GM12875 (cell line): ENCODE measurements around the gene ATP1A4.

Experiments used
- H3K4me3 ChIP-seq: one replicate; pipeline ENCODE4 v1.5.1; 2011; ENCODE audit warnings: low read depth, low read length, control low read depth
- CTCF ChIP-seq: IDR thresholded peaks from 2 replicates; pipeline ENCODE4 v1.5.1; 2011; ENCODE audit warnings: low read depth, mild to moderate bottlenecking, control low read depth, inconsistent platforms, low read length, moderate library complexity, borderline replicate concordance; ENCODE audit not compliant: insufficient read depth

ATP1A4 gene

GRCh38 chr1:160116283-160117147 lies 34.9 kb upstream of the ATP1A4 start:
- H3K4me3 ChIP-seq: no peak overlapping the region
- no peak for TF ChIP-seq CTCF

GRCh38 chr1:160117300-160117699 lies 34.1 kb upstream of the ATP1A4 start:
- H3K4me3 ChIP-seq: no peak overlapping the region
- no peak for TF ChIP-seq CTCF

GRCh38 chr1:160117709-160118183 lies 33.7 kb upstream of the ATP1A4 start:
- no peak for TF ChIP-seq CTCF
- H3K4me3 ChIP-seq: no peak overlapping the region

GRCh38 chr1:160118928-160119327 lies 32.5 kb upstream of the ATP1A4 start:
- no peak for TF ChIP-seq CTCF
- H3K4me3 ChIP-seq: no peak overlapping the region

- TF ChIP-seq CTCF: no peak
- no peak overlapping the region for H3K4me3 ChIP-seq
Measured at GRCh38 chr1:160120797-160121196, 30.6 kb upstream of the ATP1A4 start.

GRCh38 chr1:160121388-160121787 lies 30.0 kb upstream of the ATP1A4 start:
- no peak for TF ChIP-seq CTCF
- H3K4me3 ChIP-seq: no peak overlapping the region

- H3K4me3 ChIP-seq: no peak overlapping the region
- TF ChIP-seq CTCF: no peak
Measured at GRCh38 chr1:160122978-160123495, 28.4 kb upstream of the ATP1A4 start.
